Endothelial cell (in vitro differentiated cells): ENCODE data around the gene TTBK1. TPM values are rescaled to one million over a fixed set of nuclear protein-coding genes. Genes with fewer than 3 reads are reported as not detected.

Experiments
- DNase-seq: peaks from one replicate; pipeline ENCODE4 v3.0.0; 2021; ENCODE audit warnings: low spot score
- H3K27ac Mint-ChIP-seq: one replicate; pipeline ENCODE4 v1.8.0; 2021; ENCODE audit warnings: mixed read lengths, inconsistent platforms; ENCODE audit not compliant: unreplicated experiment
- H3K27me3 Mint-ChIP-seq: one replicate; pipeline ENCODE4 v1.8.0; 2021; ENCODE audit warnings: mild to moderate bottlenecking, moderate library complexity, mixed read lengths, inconsistent platforms; ENCODE audit not compliant: unreplicated experiment
- H3K36me3 Mint-ChIP-seq: one replicate; pipeline ENCODE4 v1.8.0; 2021; ENCODE audit warnings: mild to moderate bottlenecking, low read depth, mixed read lengths, inconsistent platforms; ENCODE audit not compliant: unreplicated experiment
- H3K4me1 Mint-ChIP-seq: one replicate; pipeline ENCODE4 v1.8.0; 2021; ENCODE audit warnings: mild to moderate bottlenecking, mixed read lengths, inconsistent platforms; ENCODE audit not compliant: unreplicated experiment
- H3K4me3 Mint-ChIP-seq: one replicate; pipeline ENCODE4 v1.8.0; 2021; ENCODE audit warnings: mild to moderate bottlenecking, mixed read lengths, inconsistent platforms; ENCODE audit not compliant: unreplicated experiment
- H3K9me3 Mint-ChIP-seq: one replicate; pipeline ENCODE4 v1.8.0; 2021; ENCODE audit warnings: mixed read lengths, inconsistent platforms; ENCODE audit not compliant: unreplicated experiment
- total RNA-seq: library from RNA; stranded (reverse); fragmentation: NEBNext Ultra II Directional; extraction: Animal tissue kit (Norgen Biotek cat#: 25700); gene quantifications from one replicate; pipeline ENCODE4 v1.2.1, GENCODE V29; 2021; ENCODE audit not compliant: unreplicated experiment
- TF ChIP-seq, protein P1 (sequence below): fragments of 200-600 bp; sonication (generic); IDR thresholded peaks from one replicate; pipeline ENCODE4 v1.5.0; 2021; ENCODE audit warnings: antibody characterized with exemption; ENCODE audit not compliant: unreplicated experiment

TTBK1 gene
- total RNA-seq, 1 donor from 2014 or later: 1.0 TPM

DNA sequence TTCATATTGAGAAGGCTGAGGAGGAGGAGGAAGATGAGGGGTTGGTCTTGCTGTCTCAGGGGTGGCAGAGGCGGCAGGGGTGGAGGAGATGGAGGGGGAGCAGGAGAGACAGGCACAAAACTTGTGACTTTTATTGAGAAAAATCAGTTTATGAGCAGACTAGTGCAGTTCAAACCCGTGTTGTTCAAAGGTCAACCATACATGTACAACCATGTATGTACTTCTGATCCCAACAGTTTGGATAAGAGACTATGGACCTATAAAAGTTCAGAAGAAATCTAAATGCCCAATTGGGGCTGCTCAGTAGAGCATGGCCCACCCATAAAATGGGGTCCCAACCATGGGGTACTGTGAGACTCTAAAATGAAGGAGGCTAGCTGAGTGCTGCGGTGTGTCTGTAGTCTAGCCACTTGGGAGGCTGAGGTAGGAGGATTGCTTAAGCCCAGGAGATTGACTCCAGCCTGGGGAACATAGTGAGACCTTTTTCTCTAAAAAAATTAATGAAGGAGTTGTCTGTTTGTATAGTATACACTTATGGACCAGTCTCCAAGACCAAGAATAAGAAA lies 47.1 kb downstream of the TTBK1 start:
- H3K27me3 Mint-ChIP-seq: peaks cover 5% of the 10 kb centered on the region
- DNase-seq: no peak
- no peaks in the 10 kb centered on the region for H3K9me3 Mint-ChIP-seq
- H3K27ac Mint-ChIP-seq: no peak overlapping the region
- H3K36me3 Mint-ChIP-seq: no peaks in the 10 kb centered on the region
- no peak overlapping the region for H3K4me3 Mint-ChIP-seq
- TF ChIP-seq, protein P1, sequence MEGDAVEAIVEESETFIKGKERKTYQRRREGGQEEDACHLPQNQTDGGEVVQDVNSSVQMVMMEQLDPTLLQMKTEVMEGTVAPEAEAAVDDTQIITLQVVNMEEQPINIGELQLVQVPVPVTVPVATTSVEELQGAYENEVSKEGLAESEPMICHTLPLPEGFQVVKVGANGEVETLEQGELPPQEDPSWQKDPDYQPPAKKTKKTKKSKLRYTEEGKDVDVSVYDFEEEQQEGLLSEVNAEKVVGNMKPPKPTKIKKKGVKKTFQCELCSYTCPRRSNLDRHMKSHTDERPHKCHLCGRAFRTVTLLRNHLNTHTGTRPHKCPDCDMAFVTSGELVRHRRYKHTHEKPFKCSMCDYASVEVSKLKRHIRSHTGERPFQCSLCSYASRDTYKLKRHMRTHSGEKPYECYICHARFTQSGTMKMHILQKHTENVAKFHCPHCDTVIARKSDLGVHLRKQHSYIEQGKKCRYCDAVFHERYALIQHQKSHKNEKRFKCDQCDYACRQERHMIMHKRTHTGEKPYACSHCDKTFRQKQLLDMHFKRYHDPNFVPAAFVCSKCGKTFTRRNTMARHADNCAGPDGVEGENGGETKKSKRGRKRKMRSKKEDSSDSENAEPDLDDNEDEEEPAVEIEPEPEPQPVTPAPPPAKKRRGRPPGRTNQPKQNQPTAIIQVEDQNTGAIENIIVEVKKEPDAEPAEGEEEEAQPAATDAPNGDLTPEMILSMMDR: no peak
- H3K4me1 Mint-ChIP-seq: peaks cover 4% of the 10 kb centered on the region

- TF ChIP-seq, protein P1: no peak
- DNase-seq: no peak
- no peaks in the 10 kb centered on the region for H3K36me3 Mint-ChIP-seq
- no peak overlapping the region for H3K27ac Mint-ChIP-seq
- no peak overlapping the region for H3K4me3 Mint-ChIP-seq
- peaks cover 4% of the 10 kb centered on the region for H3K4me1 Mint-ChIP-seq
- H3K9me3 Mint-ChIP-seq: no peaks in the 10 kb centered on the region
- H3K27me3 Mint-ChIP-seq: peaks cover 4% of the 10 kb centered on the region
Measured at GRCh38 chr6:43290905-43291355, 47.6 kb downstream of the TTBK1 start.

DNA sequence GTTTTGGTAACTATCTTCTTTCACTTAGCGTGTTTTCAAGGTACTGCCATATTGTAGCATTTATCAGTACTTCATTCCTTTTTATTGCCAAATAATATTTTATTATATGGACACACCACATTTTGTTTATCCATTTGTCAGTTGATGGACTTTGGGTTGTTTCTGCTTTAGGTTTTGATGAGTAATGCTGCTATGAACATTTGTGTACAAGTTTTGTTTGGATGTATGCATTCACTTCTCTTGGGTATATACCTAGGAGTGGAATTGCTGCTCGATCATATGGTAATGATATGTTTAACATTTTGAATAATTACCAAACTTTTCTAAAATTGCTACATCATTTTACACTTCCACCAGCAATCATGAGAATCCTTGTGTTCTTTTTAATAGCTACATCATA lies 48.4 kb downstream of the TTBK1 start:
- DNase-seq: no peak
- no peak overlapping the region for H3K27ac Mint-ChIP-seq
- peaks cover 4% of the 10 kb centered on the region for H3K4me1 Mint-ChIP-seq
- no peaks in the 10 kb centered on the region for H3K36me3 Mint-ChIP-seq
- no peak overlapping the region for H3K4me3 Mint-ChIP-seq
- no peaks in the 10 kb centered on the region for H3K9me3 Mint-ChIP-seq
- peaks cover 3% of the 10 kb centered on the region for H3K27me3 Mint-ChIP-seq
- TF ChIP-seq, protein P1: no peak

GRCh38 chr6:43292341-43292740 lies 49.1 kb downstream of the TTBK1 start:
- no peak for DNase-seq
- TF ChIP-seq, protein P1: no peak
- Mint-ChIP-seq H3K36me3 (no peaks in the 10 kb centered on the region), H3K27me3 (peaks cover 5% of the 10 kb centered on the region), H3K9me3 (no peaks in the 10 kb centered on the region), H3K4me1 (peaks cover 4% of the 10 kb centered on the region), H3K27ac (no peak overlapping the region), H3K4me3 (no peak overlapping the region)

- no peaks in the 10 kb centered on the region for H3K36me3 Mint-ChIP-seq
- no peak overlapping the region for H3K4me3 Mint-ChIP-seq
- no peak overlapping the region for H3K27ac Mint-ChIP-seq
- TF ChIP-seq, protein P1: no peak
- peaks cover under 1% of the 10 kb centered on the region for H3K4me1 Mint-ChIP-seq
- H3K9me3 Mint-ChIP-seq: no peaks in the 10 kb centered on the region
- no peak for DNase-seq
- peaks cover 5% of the 10 kb centered on the region for H3K27me3 Mint-ChIP-seq
Measured at GRCh38 chr6:43292763-43293318, 49.6 kb downstream of the TTBK1 start.
